HG03457 (cell line): ENCODE results near the gene METTL13.
"Not testable (repeated sequence)": the region's sequence is repeated elsewhere in the genome, so short reads cannot be mapped to it uniquely, and the experiment has no call there.

Experiments used
- ATAC-seq: cut with Tn5 transposase; IDR thresholded peaks from one replicate; pipeline ENCODE4 v1.9.1; 2021; ENCODE audit warnings: moderate number of reproducible peaks; ENCODE audit not compliant: unreplicated experiment

Gene METTL13

DNA sequence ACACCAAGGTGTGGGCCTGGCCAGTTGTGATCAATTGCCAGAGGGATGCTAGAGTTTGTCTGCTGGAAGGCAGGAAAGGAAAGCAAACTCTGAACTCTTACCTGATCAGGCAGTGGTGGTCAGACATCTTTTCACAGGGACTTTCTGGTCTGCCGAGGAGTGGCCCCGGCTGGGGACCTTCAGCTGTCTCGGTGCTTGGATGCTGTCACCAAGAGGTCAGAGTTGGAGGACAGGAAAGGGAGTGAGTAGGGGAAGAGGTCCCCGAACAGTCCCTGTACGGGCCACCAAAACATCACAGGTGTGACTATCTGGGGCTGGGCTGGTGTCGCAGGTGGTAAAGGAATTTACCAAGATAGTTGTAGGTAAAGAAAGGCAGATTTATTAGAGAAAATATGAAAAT is 17.7 kb upstream of the METTL13 start:
- no peak for ATAC-seq

DNA sequence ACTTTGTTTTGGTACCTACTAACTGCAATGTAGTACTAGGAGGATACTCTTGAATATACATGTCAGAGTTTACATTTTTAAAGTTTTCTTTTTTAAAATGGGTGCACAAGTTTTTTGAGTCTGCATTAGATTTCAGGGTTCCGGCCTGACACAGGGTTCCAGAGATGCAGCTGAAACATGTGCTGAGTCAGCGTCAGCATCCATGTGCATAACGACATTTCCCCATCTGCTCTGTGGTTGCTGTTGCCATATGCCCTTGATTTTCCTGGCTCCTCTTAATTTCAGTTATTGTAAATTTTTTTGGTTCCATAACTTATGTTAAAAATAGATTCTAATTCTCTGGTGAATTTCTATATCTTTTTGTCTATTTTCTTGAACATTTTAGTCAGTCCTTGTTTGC is 12.3 kb upstream of the METTL13 start:
- ATAC-seq: no peak

DNA sequence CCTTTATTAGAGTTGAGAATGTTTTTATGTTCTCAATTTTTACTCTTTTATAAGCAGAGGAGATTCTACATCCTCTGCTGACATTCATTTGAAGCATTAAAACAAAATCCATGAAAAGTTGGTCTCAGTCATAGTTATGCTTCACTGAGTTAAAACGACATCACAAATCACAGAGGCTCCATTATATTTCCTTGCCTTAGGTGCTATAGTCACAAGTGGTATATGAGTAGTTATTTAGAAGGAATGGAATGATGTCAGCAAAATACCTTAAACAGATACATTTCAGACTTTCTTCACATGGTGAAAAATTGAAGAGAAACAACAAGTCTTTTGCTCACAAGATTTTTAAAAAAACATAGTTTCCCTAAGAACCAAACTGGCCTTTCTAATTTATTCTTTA is 11.7 kb upstream of the METTL13 start:
- ATAC-seq: no peak

DNA sequence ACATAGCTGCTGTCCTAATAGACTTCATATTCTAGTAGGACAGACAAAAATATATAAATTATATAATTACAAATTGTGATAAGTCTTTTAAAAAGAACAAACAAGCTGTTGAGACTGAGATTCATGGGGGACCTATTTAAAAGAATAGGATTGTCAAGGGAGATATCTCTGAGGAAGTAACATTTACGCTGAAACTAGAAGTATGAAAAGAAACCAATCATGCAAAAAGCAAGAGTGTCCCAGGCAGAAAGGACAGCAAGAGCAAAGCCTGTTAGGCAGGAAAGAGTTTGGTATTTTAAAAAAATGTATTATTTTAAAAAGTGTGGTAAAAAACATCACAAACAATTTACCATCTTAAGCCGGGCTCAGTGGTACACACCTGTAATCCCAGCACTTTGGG is 9.1 kb upstream of the METTL13 start:
- ATAC-seq: no peak

GRCh38 chr1:171780583-171781175 is 781 bp upstream of the METTL13 start:
- no peak for ATAC-seq

DNA sequence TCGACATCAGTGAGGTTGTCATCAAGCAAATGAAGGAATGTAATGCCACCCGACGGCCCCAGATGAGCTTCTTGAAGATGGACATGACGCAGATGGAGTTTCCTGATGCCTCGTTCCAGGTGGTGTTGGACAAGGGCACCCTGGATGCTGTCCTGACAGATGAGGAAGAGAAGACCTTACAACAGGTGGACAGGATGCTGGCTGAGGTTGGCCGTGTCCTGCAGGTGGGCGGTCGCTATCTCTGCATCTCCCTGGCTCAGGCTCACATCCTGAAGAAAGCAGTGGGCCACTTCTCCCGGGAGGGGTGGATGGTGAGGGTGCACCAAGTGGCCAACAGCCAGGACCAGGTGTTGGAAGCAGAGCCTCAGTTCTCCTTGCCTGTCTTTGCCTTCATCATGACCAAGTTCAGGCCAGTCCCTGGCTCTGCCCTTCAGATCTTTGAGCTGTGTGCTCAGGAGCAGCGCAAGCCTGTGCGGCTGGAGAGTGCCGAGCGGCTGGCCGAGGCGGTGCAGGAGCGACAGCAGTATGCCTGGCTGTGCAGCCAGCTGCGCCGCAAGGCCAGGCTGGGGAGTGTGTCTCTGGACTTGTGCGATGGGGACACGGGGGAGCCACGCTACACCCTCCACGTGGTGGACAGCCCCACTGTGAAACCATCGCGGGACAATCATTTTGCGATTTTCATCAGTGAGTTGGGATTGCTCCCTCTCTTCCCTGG is 2.5 kb downstream of the METTL13 start:
- no peak for ATAC-seq

DNA sequence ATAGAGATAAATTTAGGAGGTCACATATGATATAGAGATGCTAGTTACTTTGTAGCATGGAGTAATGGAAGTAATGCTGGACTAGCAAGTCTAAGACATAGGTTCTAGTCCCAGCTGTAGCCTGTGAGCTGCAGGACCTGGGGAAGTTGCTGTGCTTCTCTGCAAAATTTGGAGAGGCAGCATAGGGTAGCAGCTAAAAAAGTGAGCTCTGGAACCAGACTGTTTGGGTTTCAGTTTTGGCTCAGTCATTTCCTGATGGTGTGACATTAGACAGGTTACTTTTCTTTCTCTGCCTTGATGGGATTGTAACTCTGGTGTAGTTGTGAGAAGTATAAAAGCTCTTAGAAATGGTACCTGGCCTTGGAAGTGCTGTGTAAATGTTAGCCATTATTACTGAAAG is 3.3 kb downstream of the METTL13 start:
- ATAC-seq: no peak

- no peak for ATAC-seq
Measured at GRCh38 chr1:171785766-171786165, 4.3 kb downstream of the METTL13 start.

GRCh38 chr1:171786534-171786933 is 5.1 kb downstream of the METTL13 start:
- no peak for ATAC-seq

DNA sequence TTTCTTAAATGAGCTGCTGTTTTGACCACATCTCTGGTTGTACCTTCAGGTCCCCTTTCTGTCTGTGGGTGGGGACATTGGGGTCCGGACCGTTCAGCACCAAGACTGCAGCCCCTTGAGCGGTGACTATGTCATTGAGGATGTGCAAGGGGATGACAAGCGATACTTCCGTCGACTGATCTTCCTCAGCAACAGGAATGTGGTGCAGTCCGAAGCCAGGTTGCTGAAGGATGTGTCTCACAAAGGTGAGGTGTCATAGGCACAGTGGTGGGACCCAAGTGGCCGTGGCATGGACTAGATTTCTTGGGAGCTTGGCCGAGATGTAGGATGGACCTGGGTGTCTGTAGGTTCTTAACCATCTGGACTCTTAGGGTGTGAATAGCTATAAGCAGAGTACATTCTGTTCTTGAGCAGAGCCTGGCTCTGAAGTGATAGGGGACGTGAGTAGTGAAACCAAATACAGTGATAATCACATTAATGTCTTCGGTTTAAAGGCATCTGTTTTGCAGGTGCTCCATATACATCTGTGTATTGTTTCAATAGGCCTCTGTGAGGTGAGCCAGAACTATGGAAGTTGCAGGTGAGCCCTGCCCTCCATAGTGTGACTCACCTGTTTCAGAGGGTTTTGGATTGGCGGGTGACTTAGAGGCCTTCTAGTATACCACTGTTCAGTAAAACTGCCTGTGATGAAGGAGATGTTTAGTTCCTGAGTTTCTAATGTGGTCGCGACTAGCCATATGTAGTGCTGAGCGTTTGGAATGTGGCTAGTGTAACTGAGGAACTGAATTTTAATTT is 6.4 kb downstream of the METTL13 start:
- no peak for ATAC-seq

DNA sequence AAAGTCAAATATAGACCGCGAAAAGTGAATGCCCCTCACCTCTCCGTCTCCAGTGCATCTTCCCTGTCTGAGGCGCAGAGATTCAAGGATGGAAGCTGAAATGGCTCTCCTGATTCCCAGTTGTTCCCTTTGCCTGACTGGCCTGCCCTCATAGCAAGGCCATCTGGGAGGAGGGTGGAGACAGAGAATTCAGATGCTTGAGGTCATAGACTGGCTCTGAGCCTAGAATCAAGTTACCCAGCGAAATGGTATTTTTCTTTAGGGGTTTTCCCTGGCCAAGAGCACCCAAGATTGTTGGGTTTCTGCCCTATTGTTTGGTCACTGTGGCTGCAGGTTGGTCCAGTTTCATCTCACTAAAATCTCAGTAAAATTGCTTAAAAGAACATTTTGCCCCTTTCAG is 7.2 kb downstream of the METTL13 start:
- no peak for ATAC-seq

DNA sequence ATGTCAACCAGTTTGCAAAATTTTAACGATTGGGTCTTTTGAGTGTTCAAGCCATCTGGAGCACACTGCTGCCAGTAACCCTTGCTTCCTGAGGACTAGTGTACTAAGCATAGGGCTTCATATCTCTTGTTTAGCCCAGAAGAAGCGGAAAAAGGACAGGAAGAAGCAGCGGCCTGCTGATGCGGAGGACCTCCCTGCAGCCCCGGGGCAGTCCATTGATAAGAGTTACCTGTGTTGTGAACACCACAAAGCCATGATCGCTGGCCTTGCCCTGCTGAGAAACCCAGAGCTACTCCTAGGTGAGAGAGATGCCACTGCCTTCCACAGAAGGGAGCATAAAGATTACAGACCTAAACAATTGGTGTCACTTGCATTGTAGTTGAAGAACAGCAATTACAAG is 8.9 kb downstream of the METTL13 start:
- ATAC-seq: no peak

- no peak for ATAC-seq
Measured at GRCh38 chr1:171792656-171793369, 11.4 kb downstream of the METTL13 start.

GRCh38 chr1:171793636-171794035 is 12.2 kb downstream of the METTL13 start:
- no peak for ATAC-seq

DNA sequence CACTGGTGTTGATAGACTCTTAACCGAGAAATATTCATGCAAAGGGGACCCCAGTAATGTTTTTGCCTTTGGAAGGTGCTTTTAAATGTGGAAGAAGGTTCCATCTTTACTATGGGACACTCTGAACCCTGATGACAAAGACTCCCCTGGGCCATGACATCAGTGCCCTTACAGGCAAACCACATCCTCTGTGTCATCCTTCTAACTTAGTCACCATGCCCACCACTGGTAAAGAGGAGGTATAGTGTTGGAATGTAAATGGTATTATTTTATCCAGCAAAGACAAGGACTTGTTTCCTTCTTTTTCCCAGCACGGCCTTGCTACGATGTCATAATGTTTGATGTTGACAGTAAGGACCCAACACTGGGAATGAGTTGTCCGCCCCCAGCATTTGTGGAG is 12.6 kb downstream of the METTL13 start:
- ATAC-seq: no peak

GRCh38 chr1:171796592-171796991 is 15.1 kb downstream of the METTL13 start:
- no peak for ATAC-seq

GRCh38 chr1:171798311-171798710 is 16.9 kb downstream of the METTL13 start:
- no peak for ATAC-seq

- no peak for ATAC-seq
Measured at GRCh38 chr1:171798765-171799164, 17.3 kb downstream of the METTL13 start.

GRCh38 chr1:171799166-171799565 is 17.7 kb downstream of the METTL13 start:
- no peak for ATAC-seq

DNA sequence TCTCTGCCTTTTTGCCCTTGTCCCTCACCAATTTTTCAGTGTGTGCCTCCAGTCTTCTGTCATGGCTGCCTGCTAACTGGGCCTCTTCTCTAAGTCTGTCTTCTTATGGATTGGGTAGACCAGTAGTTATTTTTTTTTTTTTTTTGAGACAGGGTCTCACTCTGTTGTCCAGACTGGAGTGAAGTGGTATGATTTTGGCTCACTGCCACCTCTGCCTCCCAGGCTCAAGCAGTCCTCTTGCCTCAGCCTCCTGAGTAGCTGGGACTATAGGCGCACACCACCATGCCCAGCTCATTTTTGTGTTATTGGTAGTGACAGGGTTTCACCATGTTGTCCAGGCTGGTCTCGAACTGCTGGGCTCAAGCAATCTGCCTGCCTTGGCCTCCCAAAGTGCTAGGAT is 18.2 kb downstream of the METTL13 start:
- not testable (repeated sequence) for ATAC-seq

DNA sequence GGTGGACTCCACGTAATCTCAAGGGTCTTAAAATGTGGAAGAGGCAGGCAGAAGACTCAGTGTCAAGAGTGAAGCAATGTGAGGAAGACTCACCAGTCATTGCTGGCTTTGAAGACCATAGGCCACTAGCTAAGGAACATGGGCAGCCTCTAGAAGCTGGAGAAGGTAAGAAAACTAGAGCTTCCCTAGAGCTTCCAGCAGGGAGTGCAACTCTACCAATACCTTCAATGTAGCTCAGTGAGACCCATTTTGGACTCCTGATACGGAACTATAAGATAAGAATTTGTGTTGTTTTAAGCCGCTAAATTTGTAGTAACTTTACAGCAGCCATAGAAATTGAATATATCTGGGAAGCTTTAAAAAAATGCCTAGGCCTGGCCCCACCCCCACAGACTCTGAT is 18.9 kb downstream of the METTL13 start:
- ATAC-seq: no peak
